GM12873 (cell line): ENCODE measurements around the gene KRTAP12-3.
"Not testable (repeated sequence)": the region's sequence is repeated elsewhere in the genome, so short reads cannot be mapped to it uniquely, and the experiment has no call there.

Source experiments
- CTCF ChIP-seq: IDR thresholded peaks from 2 replicates; pipeline ENCODE4 v1.5.1; 2012; ENCODE audit warnings: low read depth, mild to moderate bottlenecking, moderate library complexity, low read length, control low read depth; ENCODE audit not compliant: insufficient read depth; ENCODE audit errors: missing control alignments

KRTAP12-3 gene

DNA sequence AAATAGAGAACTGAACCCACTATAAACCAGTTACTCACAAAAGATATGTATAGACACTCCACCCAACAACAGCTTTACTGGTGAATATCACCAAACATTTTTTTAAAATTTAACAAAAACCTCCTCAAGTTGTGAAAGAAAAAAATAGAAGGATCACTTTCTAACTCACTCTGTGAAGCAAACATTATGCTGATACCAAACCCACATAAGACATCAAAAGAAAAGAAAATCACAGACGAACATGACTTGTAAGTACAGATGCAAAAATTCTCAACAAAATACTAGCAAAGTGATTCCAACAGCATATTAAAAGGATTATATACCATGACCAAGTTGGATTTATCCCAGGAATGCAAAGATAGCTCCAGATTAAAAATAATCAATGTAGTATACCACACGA, 34.0 kb downstream of the KRTAP12-3 start:
- no peak for TF ChIP-seq CTCF

- no peak for TF ChIP-seq CTCF
Measured at GRCh38 chr21:44692798-44693512, 35.2 kb downstream of the KRTAP12-3 start.

DNA sequence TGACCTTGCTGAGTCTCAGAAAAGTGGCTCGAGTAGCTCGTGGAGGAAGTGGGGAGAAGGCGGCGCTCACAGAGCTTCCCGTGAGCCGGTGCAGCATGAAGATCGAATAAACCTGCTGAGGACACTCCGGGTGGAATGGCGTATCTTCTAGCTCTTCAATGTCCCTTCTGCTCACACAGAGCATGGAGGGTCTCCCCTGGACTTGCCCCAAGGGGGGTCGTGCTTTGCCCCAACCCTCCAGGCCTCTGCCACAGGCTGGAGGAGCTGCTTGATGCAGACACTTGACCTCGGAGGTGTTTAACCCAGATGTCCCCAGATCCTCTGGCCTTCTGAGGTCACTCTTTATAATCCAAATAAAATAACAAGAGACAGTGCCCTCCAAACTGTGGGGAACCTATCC, 37.0 kb downstream of the KRTAP12-3 start:
- no peak for TF ChIP-seq CTCF

- no peak for TF ChIP-seq CTCF
Measured at GRCh38 chr21:44695184-44695583, 37.5 kb downstream of the KRTAP12-3 start.

DNA sequence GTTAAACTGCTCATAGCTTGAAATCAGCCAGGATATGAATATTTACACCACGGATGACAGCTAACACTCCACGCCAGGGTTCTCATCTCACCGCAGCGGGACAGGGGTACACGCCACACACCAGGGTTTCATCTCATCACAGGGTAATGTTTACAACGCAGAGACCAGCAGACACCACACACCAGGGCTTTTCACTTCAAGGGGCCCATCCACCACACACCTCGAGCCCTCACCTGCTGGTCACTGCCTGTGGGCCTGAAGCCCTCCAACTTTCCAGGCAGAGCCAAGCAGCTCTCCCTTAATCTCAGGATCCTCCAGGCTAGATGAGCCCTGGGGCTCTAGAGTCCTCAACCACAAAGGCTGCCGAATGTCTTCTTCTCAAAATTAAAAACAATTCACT, 37.9 kb downstream of the KRTAP12-3 start:
- no peak for TF ChIP-seq CTCF

- no peak for TF ChIP-seq CTCF
Measured at GRCh38 chr21:44696572-44696971, 38.8 kb downstream of the KRTAP12-3 start.

- not testable (repeated sequence) for TF ChIP-seq CTCF
Measured at GRCh38 chr21:44697172-44697810, 39.6 kb downstream of the KRTAP12-3 start, which contains the start of gene KRTAP10-12. TSS of gene KRTAP10-12 (plus strand) at chr21:44697172. CDS start at chr21:44697202, 30 bp downstream.
